Myocyte (in vitro differentiated cells): ENCODE measurements around the gene SCMH1. TPM values are rescaled to one million over a fixed set of nuclear protein-coding genes. Genes with fewer than 3 reads are reported as not detected.
"Not testable (repeated sequence)": the region's sequence is repeated elsewhere in the genome, so short reads cannot be mapped to it uniquely, and the experiment has no call there.

Experiments
- DNase-seq: peaks from one replicate; pipeline ENCODE4 v3.0.0-alpha.2; 2012; ENCODE audit warnings: low read depth
- total RNA-seq: library from RNA; depleted of rRNA; stranded (reverse); fragments of >200 nt; gene quantifications from 2 replicates; pipeline ENCODE4 v1.2.3, GENCODE V29; 2014

The SCMH1 gene
- total RNA-seq, 1 donor from 2014 or later: 34.8 TPM

DNA sequence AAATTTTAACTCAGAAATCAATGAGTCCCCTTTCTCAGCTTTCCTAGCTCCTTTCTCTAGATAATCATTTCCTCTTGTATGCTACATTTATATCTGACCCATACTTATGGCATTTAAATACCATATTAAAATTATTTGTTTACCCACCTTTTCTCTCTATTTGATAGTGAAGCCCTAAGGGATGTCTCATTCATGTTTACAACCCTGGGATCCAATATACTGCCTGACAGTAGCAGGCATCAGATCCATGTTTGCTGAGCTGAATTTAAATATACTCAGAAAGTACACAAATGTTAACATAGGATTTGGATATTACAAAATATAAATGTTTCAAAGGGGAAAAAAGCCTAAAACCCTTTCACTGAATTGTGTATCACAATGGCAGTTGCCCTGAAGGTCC lies 26.5 kb downstream of the SCMH1 start:
- no peak for DNase-seq

DNA sequence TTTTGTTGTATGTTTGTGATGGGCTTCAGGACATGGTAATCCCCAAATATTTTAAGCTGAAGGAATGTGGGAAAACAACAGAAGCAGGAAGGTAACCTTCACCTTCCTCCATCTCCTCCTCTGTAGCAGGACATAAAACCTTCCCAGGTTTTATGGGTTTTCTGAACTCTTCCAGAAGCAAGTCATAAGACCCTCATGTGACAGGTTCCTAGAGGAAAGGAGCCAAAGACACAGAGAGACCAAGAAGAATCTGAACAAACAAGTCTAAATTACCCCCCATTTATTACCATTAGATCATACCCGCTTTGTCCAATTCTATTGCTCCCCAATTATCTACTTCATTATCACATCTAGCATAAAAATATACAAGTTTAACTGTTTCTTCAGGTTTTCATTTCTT lies 28.8 kb downstream of the SCMH1 start:
- no peak for DNase-seq

- not testable (repeated sequence) for DNase-seq
Measured at GRCh38 chr1:41211608-41212007, 30.5 kb downstream of the SCMH1 start.

DNA sequence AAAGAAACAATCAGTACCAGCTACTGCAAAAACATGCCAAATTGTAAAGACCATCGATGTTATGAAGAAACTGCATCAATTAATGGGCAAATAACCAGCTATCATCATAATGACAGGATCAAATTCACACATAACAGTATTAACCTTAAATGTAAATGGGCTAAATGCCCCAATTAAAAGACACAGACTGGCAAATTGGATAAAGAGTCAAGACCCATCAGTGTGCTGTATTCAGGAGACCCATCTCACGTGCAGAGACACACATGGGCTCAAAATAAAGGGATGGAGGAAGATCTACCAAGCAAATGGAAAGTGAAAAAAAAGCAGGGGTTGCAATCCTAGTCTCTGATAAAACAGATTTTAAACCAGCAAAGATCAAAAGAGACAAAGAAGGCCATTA lies 35.1 kb downstream of the SCMH1 start:
- not testable (repeated sequence) for DNase-seq

- DNase-seq: no peak
Measured at GRCh38 chr1:41200728-41201127, 41.4 kb downstream of the SCMH1 start.

- DNase-seq: no peak
Measured at GRCh38 chr1:41199375-41199774, 42.7 kb downstream of the SCMH1 start.

DNA sequence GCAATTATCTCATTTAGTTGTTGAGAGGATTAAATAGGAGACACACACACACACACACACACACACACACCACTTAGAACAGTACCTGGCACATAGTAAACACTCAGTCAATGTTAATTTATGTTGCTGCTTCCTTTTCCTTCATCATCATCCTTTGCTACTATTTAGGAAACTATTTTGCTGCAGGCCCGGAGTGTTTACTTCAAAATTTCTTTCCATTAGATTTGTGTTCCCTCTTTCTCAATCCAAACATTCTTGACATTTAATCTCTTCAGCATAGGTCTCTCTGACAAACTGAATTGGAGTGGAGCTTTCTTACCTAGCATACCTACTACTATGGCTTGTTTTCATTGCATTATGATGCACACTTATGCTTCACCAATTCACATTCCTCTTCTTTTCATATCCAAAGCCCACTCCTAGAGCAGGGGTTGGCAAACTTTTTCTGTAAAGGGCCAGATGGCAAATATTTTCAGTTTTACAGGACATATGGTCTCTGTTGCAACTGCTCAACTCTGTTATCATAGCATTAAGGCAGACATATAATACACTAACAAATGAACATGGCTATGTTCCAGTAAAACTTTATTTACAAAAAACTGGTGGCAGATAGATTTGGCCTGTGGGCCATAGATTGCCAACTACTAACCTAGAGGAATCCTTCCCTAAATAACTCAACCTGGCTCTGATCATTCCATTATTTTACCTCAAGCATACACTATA lies 49.5 kb downstream of the SCMH1 start:
- DNase-seq: no peak

- no peak for DNase-seq
Measured at GRCh38 chr1:41184446-41184845, 57.7 kb downstream of the SCMH1 start.

GRCh38 chr1:41178230-41178629 lies 63.9 kb downstream of the SCMH1 start:
- DNase-seq: not testable (repeated sequence)

DNA sequence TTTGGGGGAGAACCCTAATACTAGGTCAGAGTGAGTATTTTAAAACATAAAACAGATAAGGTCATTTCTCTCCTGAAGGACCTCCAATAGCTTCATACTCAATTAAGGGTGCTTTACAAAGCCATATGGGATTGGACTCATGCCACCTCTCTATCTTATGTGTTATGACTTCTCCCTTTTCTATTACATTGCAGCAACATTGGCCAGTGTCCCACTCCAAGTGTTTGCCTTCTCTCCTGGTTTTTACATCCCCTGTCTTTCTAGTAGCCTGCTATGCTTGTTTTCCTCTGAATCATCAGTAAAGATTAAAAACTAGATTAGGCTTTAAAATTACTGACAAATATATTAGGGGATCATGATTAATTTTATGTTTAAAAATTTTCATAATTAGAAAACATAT lies 66.6 kb downstream of the SCMH1 start:
- DNase-seq: no peak

GRCh38 chr1:41174170-41174569 lies 67.9 kb downstream of the SCMH1 start:
- no peak for DNase-seq

DNA sequence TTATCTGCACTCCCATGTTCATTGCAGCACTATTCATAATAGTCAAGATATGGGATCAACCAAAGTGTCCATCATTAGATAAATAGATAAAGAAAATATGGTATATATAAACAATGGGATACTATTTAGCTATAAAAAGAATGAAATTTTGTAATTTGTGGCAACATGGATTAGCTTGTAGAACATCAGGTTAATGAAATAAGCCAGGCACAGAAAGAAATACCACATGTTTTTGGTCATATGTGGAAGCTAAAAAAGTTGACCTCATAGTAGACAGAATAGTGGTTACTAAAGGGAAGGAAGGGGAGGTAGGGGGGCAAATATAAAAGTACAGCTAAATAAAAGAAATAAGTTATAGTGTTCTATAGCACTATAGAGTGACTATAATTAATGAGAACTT lies 68.5 kb downstream of the SCMH1 start:
- DNase-seq: no peak

DNA sequence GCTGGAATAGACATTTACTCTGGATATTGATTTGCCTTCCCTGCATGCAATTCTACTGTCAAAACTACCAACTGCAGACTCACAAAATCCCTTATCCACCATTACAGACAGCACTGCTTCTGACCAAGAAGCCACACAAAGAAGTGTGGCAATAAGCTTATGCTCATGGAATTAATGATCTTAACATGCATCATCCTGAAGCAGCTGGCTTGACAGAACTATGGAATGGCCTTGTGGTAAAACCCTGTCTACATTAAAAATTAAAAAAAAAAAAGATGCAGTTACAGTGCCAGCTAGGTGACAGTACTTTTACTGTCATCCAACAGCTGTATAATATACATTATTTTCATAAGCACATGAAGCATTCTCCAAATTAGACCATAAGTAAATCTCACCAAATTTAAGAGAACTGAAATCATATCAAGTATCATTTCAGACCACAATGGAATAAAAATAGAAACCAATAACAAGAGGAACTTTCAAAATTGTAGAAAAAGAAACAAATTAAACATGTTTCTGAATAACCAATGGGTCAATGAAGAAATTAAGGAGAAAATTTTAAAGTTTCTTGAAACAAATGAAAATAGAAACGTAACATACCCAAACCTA lies 70.7 kb downstream of the SCMH1 start:
- DNase-seq: peak; percentile 27

- DNase-seq: no peak
Measured at GRCh38 chr1:41169799-41170180, 72.3 kb downstream of the SCMH1 start.

GRCh38 chr1:41169066-41169798 lies 72.9 kb downstream of the SCMH1 start:
- DNase-seq: no peak

DNA sequence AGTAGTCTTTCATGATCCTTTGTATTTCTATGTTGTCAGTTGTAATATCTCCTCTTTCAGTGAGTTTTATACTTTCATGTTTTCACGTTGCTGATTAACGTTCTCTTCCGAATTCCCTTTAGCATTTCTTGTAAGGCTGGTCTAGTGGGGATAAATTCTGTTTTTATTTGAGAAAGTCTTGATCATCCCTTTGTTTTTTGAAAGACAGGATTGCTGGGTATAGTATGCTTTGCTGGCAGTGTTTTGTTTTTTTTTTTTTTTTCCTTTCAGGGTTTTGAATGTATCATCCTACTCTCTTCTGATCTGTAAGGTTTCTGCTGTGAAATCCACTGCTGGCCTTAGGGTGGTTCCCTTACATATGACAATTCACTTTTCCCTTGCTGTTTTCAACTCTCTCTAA lies 74.4 kb downstream of the SCMH1 start:
- no peak for DNase-seq

DNA sequence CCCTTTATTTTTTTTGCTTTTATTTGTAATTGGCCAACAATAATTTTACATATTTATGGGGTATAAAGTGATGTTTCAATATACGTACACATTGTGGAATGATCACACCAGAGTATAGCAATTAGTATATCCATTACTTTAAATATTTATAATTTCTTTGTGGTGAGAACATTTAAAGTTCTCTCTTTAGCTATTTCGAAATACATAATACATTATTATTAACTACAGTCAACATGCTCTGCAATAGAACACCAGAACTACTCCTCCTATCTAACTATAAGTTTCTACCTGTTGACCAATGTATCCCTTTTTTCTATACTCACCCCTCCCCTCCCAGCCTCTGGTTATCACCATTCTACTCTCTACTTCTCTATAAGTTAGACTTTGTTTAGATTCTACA lies 77.4 kb downstream of the SCMH1 start:
- no peak for DNase-seq

DNA sequence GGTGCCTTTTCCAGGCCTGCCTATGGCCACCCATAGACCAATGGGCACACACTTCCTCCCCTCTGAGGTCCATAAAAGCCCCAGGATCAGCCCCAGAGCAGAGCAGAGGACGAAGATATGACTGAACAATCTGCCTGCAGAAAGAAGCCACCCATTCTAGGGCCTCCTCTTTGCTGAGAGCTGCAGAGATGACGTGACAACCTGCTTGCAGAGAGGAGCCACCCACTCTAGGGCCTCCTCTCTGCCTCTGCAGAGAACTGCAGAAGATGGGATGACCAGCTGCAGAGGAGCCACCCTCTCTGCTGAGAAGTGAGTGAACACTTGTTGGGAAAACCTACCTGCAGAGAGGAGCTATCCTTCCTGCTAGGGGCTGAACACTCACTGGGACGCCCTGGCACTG lies 79.7 kb downstream of the SCMH1 start:
- no peak for DNase-seq

- DNase-seq: peak; percentile 52
Measured at GRCh38 chr1:41161846-41162245, 80.3 kb downstream of the SCMH1 start.

DNA sequence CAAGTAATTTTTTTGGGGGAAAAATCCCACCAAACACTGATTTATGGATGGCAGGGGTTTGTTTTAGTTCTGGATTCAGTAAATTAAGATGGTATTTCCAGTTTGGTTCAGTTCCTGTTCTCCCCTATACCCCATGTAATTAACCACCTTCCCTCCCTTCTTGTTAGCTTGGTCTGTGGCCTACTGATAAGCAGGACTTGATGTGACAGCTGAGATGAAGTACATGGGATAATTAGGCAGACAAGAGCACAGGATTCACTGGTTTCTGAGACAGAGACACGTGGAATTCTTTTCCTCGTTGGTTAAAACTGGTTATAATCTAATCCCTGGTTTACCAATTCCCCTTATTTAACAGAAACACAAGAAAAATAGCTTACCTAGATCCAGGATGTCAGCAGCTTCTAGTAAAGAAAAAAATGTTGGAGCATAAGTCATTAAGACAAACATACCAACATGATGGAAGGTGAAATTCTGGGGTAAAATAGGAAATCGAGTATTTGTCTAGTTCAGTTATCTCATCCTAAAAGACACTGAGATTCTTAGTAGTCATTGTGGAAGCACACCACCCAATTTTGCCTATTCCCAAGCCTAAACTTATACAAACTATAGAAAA lies 81.5 kb downstream of the SCMH1 start:
- no peak for DNase-seq

GRCh38 chr1:41158966-41159365 lies 83.1 kb downstream of the SCMH1 start:
- no peak for DNase-seq
